IPS DF 6.9 (cell line): Measurements from ENCODE around the gene NCOA7.

Experiments
- DNase-seq: peaks from one replicate; pipeline ENCODE4 v3.0.0-alpha.2; 2013; ENCODE audit warnings: low read depth, low spot score
- H3K27ac ChIP-seq: one replicate; pipeline ENCODE4 v1.5.1; 2013; ENCODE audit warnings: low read length, control low read depth
- H3K27me3 ChIP-seq: 2 replicates; pipeline ENCODE4 v1.6.1; 2013; ENCODE audit warnings: mild to moderate bottlenecking, low read length; ENCODE audit not compliant: control insufficient read depth, insufficient read depth
- H3K36me3 ChIP-seq: 2 replicates; pipeline ENCODE4 v1.6.1; 2013; ENCODE audit warnings: low read length; ENCODE audit not compliant: control insufficient read depth, insufficient read depth
- H3K4me1 ChIP-seq: 2 replicates; pipeline ENCODE4 v1.6.1; 2013; ENCODE audit warnings: low read length; ENCODE audit not compliant: control insufficient read depth, insufficient read depth
- H3K4me3 ChIP-seq: 2 replicates; pipeline ENCODE4 v1.5.1; 2013; ENCODE audit warnings: mild to moderate bottlenecking, low read length
- H3K9me3 ChIP-seq: 2 replicates; pipeline ENCODE4 v1.6.1; 2013; ENCODE audit warnings: low read length, inconsistent platforms; ENCODE audit not compliant: control insufficient read depth, insufficient read depth
- WGBS: extraction: QIAGEN DNeasy Blood & Tissue Kit; methylation state at CpG from one replicate; pipeline ENCODE4 v1.1.7; 2013; ENCODE audit warnings: mixed read lengths, missing lambda C conversion rate; ENCODE audit not compliant: insufficient read length, insufficient coverage; 5-methylcytosine and 5-hydroxymethylcytosine counted together

The NCOA7 gene

DNA sequence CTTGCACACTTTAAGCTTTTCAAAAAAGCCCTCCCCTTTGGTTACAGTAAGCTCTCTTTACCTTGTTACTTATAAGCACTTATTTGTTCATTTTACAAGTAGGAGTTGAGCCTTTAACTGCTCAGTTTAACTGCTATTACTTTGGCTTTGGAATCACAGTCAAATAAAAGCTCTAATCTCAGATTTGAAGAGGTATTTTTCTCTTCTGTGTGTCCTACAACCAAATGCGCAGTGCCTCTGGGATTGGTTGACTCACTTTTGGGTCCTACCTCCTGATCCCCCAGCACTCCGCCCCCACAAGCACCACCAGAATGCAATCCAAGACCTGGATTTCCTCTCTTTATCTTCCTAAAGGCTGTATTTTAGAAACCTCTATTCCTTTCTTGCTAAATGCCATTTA, 2.5 kb downstream of the NCOA7 start:
- Histone ChIP-seq H3K4me3 (no peak overlapping the region), H3K27ac (no peak overlapping the region), H3K36me3 (no peaks in the 10 kb centered on the region), H3K27me3 (no peaks in the 10 kb centered on the region), H3K4me1 (peaks cover 1% of the 10 kb centered on the region), H3K9me3 (no peaks in the 10 kb centered on the region)
- no CpG with 5 or more reads among the region's 2 CpGs for WGBS
- no peak for DNase-seq

DNA sequence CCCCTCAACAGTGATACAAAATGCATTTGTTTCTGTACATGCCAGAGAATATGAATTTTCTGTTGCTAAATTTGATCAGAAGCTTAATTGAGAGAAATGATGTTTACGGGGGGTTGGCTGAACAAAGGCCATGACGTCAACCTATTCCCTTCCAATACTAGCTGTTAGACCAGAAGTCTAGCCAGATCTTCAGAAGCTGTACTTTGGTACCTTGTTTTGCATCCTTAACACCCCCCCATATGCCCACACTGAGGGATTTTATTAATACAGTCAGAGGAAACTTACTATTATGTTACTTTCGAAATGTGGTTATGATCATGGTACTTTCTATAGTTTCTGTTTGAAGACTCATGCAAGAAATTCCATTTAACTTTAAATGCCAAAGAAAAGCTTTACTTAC, 3.1 kb downstream of the NCOA7 start:
- no peak overlapping the region for H3K4me3 ChIP-seq
- H3K36me3 ChIP-seq = no peaks in the 10 kb centered on the region
- H3K27me3 ChIP-seq = no peaks in the 10 kb centered on the region
- no peak overlapping the region for H3K27ac ChIP-seq
- DNase-seq = no peak
- no peaks in the 10 kb centered on the region for H3K9me3 ChIP-seq
- peaks cover 1% of the 10 kb centered on the region for H3K4me1 ChIP-seq
- WGBS = no CpG with 5 or more reads among the region's 3 CpGs

- H3K4me3 ChIP-seq = no peak overlapping the region
- no CpG with 5 or more reads among the region's 5 CpGs for WGBS
- H3K27me3 ChIP-seq = no peaks in the 10 kb centered on the region
- H3K27ac ChIP-seq = no peak overlapping the region
- peaks cover 3% of the 10 kb centered on the region; the same call in 1 of the 2 replicates for H3K4me1 ChIP-seq
- H3K36me3 ChIP-seq = no peaks in the 10 kb centered on the region
- DNase-seq = no peak
- no peaks in the 10 kb centered on the region for H3K9me3 ChIP-seq
Observed at GRCh38 chr6:125794342-125795137, 3.8 kb downstream of the NCOA7 start.

- Histone ChIP-seq H3K4me1 (peaks cover 2% of the 10 kb centered on the region; the same call in 1 of the 2 replicates), H3K27me3 (no peaks in the 10 kb centered on the region), H3K36me3 (no peaks in the 10 kb centered on the region), H3K4me3 (no peak overlapping the region), H3K27ac (no peak overlapping the region), H3K9me3 (no peaks in the 10 kb centered on the region)
- no CpG with 5 or more reads among the region's 1 CpG for WGBS
- no peak for DNase-seq
Observed at GRCh38 chr6:125795301-125795700, 4.5 kb downstream of the NCOA7 start.

GRCh38 chr6:125797120-125797885, 6.5 kb downstream of the NCOA7 start:
- no peaks in the 10 kb centered on the region for H3K9me3 ChIP-seq
- no peak for DNase-seq

GRCh38 chr6:125797886-125798444, 7.2 kb downstream of the NCOA7 start:
- Histone ChIP-seq H3K4me1 (peaks cover 2% of the 10 kb centered on the region; the same call in 1 of the 2 replicates), H3K36me3 (0 out of 2 replicates have a peak, but pooled peaks cover 2% of the 10 kb centered on the region), H3K4me3 (no peak overlapping the region), H3K9me3 (no peaks in the 10 kb centered on the region), H3K27ac (no peak overlapping the region), H3K27me3 (no peaks in the 10 kb centered on the region)
- DNase-seq = no peak
- no CpG with 5 or more reads among the region's 3 CpGs for WGBS

More at GRCh38 chr6:125797120-125797885, 6.5 kb downstream of the NCOA7 start:
- WGBS = no CpG with 5 or more reads among the region's 3 CpGs
- Histone ChIP-seq H3K27me3 (no peaks in the 10 kb centered on the region), H3K4me1 (peaks cover 2% of the 10 kb centered on the region; the same call in 1 of the 2 replicates), H3K36me3 (0 out of 2 replicates have a peak, but pooled peaks cover 2% of the 10 kb centered on the region), H3K27ac (no peak overlapping the region), H3K4me3 (no peak overlapping the region)

GRCh38 chr6:125798734-125799508, 8.2 kb downstream of the NCOA7 start:
- Histone ChIP-seq H3K27ac (no peak overlapping the region), H3K4me1 (peaks cover 2% of the 10 kb centered on the region; the same call in 1 of the 2 replicates), H3K27me3 (no peaks in the 10 kb centered on the region), H3K36me3 (0 out of 2 replicates have a peak, but pooled peaks cover 2% of the 10 kb centered on the region), H3K9me3 (no peaks in the 10 kb centered on the region), H3K4me3 (no peak overlapping the region)
- 100% methylated on average over 1 of the region's 5 CpGs for WGBS
- no peak for DNase-seq

- no CpG with 5 or more reads among the region's 2 CpGs for WGBS
- DNase-seq = no peak
- Histone ChIP-seq H3K9me3 (no peaks in the 10 kb centered on the region), H3K27ac (no peak overlapping the region), H3K4me3 (no peak overlapping the region), H3K27me3 (no peaks in the 10 kb centered on the region), H3K36me3 (0 out of 2 replicates have a peak, but pooled peaks cover 2% of the 10 kb centered on the region), H3K4me1 (peaks cover 2% of the 10 kb centered on the region; the same call in 1 of the 2 replicates)
Observed at GRCh38 chr6:125802383-125802782, 11.6 kb downstream of the NCOA7 start.

- H3K4me3 ChIP-seq = no peak overlapping the region
- 0 out of 2 replicates have a peak, but pooled peaks cover 2% of the 10 kb centered on the region for H3K36me3 ChIP-seq
- no peak overlapping the region for H3K27ac ChIP-seq
- DNase-seq = no peak
- no peaks in the 10 kb centered on the region for H3K9me3 ChIP-seq
- WGBS = no CpG with 5 or more reads among the region's 4 CpGs
- no peaks in the 10 kb centered on the region for H3K27me3 ChIP-seq
- peaks cover 2% of the 10 kb centered on the region; the same call in 1 of the 2 replicates for H3K4me1 ChIP-seq
Observed at GRCh38 chr6:125802943-125803377, 12.2 kb downstream of the NCOA7 start.

DNA sequence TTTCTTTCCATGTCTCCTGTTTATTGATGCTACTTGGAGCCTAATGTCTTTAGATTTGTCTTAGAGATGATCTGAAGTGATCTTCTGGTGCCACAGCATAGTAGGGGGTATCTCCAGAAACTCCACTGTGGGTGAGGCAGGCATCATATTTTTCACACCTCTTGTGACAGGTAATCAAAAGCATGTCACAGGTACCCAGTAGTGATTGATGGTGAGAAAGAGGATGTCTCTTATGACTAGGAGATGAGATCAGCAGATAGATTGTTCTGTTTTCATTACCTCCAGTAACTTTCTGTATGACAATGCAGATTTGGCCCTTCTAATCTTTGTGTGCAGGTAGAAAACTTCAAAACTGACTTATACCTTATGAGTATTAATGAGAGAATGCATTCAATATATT, 13.5 kb downstream of the NCOA7 start:
- H3K4me3 ChIP-seq = no peak overlapping the region
- no peaks in the 10 kb centered on the region for H3K27me3 ChIP-seq
- DNase-seq = no peak
- H3K4me1 ChIP-seq = no peaks in the 10 kb centered on the region
- H3K9me3 ChIP-seq = no peaks in the 10 kb centered on the region
- 0 out of 2 replicates have a peak, but pooled peaks cover 2% of the 10 kb centered on the region for H3K36me3 ChIP-seq
- H3K27ac ChIP-seq = no peak overlapping the region
